Cardiac fibroblast (primary cell): ENCODE results near the gene FUZ.

Experiments
- DNase-seq, 2 donors: peaks; one replicate each; pipeline versions ENCODE4 v3.0.0 to v3.0.0-alpha.2; 2010; ENCODE audit warnings: low read depth in 2 of 2
- H3K4me3 ChIP-seq, 2 donors: replicated peaks in 1 of 2; 1 replicate in 1 of 2; 2 replicates in 1 of 2; pipeline ENCODE4 v1.5.1; 2011; ENCODE audit warnings: low read depth in 2 of 2, low read length in 2 of 2, mild to moderate bottlenecking in 2 of 2, moderate library complexity in 1 of 2
- TF ChIP-seq, protein P1 (sequence below): IDR thresholded peaks from one replicate; pipeline ENCODE4 v1.5.1; 2011; ENCODE audit warnings: low read depth, mild to moderate bottlenecking, low read length, inconsistent platforms

Gene FUZ

DNA sequence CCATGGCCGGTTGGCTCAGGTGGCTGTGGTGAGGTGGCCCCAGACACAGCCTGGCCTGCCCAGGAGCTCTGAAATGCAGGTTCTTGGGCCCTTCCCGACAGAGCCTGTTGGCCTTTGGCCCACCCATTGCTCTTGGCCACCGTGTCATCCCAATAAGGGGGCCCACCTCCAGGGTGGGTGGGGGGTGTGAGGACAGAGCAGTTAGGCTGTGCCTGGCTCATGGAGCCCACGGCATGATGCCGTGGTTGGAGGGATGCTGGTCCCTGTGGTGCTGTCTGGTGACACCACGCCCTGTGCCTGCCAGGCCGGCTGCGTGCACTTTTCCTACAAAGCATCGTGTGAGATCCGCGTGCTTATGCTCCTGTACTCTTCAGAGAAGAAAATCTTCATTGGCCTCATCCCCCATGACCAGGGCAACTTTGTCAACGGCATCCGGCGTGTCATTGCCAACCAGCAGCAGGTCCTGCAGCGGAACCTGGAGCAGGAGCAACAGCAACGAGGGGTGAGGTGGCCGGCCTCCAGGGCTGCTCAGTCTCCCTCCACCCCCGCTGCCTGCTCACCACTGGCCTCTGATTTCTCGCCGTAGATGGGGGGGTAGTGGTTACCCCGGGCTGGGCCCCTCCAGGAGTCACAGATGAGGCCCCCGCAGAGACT, 46.7 kb upstream of the FUZ start:
- no peak overlapping the region for H3K4me3 ChIP-seq
- no peak for DNase-seq
- TF ChIP-seq, protein P1, sequence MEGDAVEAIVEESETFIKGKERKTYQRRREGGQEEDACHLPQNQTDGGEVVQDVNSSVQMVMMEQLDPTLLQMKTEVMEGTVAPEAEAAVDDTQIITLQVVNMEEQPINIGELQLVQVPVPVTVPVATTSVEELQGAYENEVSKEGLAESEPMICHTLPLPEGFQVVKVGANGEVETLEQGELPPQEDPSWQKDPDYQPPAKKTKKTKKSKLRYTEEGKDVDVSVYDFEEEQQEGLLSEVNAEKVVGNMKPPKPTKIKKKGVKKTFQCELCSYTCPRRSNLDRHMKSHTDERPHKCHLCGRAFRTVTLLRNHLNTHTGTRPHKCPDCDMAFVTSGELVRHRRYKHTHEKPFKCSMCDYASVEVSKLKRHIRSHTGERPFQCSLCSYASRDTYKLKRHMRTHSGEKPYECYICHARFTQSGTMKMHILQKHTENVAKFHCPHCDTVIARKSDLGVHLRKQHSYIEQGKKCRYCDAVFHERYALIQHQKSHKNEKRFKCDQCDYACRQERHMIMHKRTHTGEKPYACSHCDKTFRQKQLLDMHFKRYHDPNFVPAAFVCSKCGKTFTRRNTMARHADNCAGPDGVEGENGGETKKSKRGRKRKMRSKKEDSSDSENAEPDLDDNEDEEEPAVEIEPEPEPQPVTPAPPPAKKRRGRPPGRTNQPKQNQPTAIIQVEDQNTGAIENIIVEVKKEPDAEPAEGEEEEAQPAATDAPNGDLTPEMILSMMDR: no peak

DNA sequence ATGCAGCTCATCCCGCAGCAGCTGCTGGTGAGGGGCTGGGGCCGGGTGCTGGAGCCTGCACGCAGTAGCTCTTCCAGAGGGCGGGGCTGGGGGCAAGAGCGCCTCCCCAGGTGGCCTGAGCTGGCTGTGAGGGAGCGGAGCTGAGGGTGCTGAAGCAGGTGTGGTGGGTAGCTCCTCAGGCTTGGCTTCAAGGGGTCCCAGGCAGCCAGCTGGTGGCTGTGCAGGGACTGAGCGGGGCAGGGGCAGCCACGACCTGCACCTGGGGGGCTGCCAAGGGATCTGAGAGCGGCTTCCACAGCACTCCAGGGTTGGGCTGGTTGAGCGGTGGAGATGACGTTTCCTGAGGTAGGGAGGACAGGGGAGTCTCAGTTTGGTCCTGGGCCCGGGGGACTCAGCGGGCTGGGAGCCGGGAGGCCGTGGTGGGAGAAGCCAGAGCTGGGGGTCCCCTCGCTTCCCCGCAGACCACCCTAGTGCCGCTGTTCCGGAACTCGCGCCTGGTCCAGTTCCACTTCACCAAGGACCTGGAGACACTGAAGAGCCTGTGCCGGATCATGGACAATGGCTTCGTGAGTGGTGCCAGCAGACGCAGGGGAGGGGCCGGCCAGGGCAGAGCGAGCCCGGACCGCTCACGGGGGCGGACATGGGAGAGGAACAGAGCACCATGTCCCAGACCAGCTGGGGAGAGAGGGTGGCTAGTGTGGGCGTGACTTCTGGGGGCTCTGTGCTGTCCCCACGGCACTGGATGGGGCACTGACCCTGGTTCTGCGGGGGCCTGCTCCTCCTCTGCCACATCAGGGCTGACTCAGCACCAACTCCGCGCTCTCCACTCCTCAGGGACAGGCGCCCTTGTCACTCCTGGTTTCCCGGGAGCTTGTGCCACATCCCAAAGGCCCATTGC, 45.2 kb upstream of the FUZ start:
- H3K4me3 ChIP-seq: no peak overlapping the region
- TF ChIP-seq, protein P1: no peak
- no peak for DNase-seq

DNA sequence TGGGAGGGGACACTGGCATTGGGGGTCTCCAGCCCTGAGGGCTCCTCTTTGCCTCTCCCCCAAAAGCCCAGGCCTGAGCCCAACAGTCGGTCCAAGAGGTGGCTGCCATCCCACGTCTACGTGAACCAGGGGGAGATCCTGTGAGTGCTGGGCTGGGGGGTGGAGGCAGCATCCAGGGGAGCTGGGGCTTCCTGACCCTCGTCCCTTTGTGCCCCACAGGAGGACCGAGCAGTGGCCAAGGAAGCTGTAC, 44.7 kb upstream of the FUZ start:
- TF ChIP-seq, protein P1: no peak
- no peak overlapping the region for H3K4me3 ChIP-seq
- DNase-seq: no peak

DNA sequence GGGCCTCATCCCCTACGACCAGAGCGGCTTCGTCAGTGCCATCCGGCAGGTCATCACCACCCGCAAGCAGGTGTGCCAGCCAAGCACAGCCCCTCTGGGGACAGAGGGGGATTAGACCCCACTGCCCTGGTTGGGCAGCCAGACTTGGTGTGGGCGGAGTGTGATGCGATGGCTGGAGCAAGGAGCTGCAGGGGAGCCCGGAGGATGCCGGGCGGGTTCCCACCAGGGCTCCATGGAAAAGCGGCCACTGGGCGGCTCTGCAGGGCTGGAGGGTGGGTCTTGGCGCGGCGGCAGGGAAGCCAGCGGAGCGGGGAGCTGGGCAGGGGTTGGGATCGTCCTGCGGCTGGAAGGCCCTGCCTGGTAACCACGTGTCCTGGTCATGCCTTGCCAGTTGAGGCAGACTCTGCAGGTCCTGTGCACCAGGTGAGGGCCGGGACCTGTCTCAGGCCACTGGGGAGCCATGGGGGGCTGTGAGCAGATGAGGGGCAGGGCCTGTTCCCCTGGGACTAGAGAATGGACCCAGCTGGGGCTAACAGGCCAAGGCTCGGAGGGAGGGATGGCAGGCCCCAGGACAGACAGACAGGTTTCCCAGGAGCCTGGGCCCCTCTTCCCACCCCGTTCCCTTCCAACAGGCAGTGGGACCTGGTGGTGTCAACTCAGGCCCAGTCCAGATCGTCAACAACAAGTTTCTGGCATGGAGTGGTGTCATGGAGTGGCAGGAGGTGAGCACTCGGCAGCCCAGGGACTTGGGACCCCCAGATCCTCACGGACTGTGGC, 44.2 kb upstream of the FUZ start:
- TF ChIP-seq, protein P1: no peak
- no peak overlapping the region for H3K4me3 ChIP-seq
- DNase-seq: no peak

DNA sequence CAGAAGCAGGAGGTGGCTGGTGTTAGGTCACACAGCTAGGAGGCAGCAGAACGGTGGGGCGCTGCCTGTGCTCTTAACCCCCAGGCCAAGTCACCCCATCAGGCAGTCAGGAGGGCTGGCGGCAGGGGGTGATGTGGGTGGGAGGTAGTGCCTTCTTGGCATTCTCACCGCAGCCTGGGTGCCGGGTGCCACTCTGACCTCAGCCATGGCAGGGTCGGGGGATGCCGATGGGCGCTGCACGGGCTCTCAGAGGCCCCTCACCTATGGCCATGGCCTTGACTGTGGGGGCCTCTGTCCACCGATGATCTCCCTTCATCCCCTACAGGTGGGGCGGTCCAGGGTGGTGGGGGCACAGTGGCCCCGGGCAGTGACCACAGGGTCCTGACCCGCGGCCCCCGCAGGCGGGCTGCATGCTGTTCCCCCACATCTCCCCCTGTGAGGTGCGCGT, 43.5 kb upstream of the FUZ start:
- no peak overlapping the region for H3K4me3 ChIP-seq
- TF ChIP-seq, protein P1: no peak
- no peak for DNase-seq

DNA sequence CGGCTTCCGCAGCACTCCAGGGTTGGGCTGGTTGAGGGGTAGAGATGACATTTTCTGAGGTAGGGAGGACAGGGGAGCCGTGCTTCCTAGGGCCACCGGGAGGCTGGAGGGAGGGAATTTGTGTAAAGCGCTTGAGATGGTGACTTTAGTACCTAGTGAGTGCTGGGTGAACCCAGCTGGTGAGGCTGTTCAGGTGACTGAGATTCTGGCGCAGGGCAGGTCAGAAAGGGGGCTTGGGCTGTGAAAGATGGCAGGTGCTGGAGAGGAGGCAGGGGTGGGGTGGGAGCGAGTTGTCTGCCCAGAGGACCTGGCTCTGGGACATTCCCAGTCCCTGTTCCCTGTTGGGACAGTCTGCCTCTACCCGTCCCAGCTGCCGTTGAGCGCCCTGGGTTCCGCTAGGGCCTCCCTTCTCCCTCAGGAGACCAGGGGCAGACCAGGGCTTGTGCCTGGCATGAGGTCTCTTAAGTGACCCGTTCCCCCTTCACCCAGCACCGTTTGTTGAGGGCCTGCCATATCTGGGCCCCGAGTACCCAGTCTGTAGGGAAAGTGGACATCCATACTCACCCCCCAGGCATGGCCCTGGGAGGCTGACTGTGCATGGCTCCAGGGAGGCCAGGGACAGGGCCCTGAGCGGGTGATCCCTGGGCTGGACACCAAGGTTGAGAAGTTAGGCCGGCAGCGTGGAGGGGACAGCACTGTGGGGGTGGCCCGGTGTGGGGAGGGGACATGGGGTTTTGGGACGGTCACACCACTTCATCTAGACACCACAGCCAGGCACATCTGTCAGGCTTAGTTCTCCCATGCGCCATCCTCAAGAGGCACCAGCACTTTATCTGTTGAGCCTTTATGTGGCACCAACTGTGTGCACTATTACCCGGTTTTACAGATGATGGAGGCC, 42.8 kb upstream of the FUZ start:
- DNase-seq: no peak
- H3K4me3 ChIP-seq: no peak overlapping the region
- TF ChIP-seq, protein P1: no peak
